IPS-11a (cell line): ENCODE data around the gene SMTNL2.
"Not testable (repeated sequence)": the region's sequence is repeated elsewhere in the genome, so short reads cannot be mapped to it uniquely, and the experiment has no call there.

Experiments used
- H3K4me3 ChIP-seq: one replicate; pipeline ENCODE4 v1.5.1; 2013; ENCODE audit warnings: low read depth, low read length, control low read depth

SMTNL2 gene

DNA sequence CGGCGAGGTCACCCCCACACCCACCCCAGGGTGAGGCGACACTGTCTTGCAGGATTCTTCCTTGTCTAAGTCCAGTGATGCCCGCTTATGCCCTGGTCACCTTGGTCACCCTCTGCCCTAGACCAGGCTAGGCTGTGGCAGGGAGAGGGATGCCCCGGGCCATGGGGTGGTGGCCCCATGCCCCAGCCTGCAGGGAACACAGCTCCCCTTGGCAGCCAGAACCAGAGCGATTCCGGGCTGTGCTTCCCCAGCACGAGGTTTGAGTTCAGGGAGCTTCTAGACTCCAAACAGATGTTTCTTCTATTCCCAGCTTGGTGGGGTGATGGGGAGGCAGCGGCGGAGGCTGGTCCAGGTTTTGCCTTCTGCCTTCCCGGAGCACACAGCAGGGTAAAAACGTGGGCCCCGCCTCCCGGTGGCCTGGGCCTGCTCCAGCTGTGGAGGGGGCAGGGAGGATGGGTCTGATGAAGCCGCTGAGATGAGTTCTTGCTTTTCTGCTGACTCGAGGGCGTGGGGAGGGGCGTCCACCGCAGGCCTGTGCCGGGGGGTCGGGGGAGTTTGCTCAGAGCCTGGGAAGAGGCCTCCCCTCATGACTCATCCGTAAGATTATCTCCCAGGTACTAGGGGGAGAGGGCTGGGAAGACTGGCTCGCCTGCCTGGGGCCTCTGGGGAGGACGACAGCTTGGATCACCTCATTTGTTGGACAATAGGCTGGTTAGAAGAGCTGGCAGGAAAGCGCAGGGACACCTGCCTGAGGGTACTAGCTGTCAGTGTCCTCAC, 15.4 kb downstream of the SMTNL2 start:
- no peak overlapping the region for H3K4me3 ChIP-seq

DNA sequence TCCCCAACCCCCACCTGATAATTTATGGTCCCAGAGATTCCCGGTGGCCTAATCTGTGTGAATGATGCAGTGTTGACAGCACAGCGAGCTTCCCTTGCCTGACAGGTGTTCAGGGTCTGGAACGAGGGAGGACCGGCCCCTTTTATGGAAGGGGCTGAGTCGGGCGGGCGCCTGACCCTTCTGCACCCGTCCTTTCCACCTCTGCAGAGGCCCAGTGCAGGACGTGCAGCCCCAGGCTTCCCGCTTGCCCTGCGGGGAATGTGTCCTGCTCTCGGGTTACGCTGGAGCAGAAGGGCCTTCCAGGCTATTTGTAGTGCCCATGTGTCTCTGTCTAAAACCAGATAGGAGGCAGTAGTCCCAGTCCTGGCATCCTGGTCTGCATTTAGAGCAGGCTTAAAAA, 16.2 kb downstream of the SMTNL2 start:
- no peak overlapping the region for H3K4me3 ChIP-seq

DNA sequence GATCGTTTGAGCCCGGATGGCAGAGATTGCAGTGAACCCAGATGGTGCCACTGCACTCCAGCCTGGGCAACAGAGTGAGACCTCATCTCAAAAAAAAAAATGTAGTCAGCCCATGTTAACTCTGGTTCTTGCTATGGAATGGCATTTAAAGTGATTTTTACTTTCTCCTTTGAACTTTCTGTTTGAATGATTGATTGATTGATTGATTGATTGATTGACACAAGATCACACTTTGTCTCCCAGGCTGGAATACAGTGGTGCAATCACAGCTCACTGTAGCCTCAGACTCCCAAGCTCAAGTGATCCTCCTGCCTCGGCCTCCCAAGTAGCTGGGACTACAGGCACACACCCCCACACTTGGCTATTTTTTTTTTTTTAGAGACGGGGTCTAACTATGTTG, 17.0 kb downstream of the SMTNL2 start:
- H3K4me3 ChIP-seq, result no peak overlapping the region

DNA sequence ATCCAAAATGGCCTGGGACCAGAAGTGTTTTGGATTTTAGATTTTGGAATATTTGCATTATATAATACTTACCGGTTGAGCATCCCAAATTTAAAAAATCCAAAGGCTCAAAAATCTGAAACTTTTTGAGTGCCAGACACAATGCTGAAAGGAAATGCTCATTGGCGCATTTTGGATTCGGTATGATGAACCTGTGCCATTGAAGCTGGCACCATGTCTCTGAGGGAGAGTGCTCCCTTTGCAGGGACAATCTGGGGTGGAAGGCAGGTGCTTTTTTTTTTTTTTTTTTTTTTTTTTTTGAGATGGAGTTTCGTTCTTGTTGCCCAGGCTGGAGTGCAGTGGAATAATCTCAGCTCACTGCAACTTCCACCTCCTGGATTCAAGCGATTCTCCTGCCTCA, 17.7 kb downstream of the SMTNL2 start:
- H3K4me3 ChIP-seq, result no peak overlapping the region

DNA sequence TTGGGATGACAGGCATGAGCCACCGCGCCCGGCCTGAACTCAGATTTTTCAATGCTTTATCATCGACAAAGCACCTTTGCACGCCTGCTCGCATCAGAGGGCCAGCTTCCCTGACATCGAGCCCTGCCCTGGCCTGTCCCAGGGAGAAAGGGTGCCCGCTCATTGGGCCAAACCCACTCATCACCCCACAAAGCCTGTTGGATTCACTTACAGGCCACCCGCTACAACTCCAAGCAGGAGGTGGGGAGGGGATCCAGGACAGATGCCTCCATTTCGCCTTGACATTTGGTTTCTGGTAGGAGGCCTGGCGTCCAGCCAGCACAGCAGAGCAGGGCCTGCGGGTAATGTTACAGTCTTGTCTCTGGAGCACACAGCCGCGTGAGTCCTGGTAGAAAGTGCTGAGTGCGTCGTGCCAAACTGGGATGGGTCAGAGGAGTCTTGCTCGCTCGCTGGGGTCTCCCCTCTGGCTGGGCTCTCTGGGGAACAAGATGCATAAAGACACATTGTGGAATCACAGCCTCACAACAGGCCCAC, 19.8 kb downstream of the SMTNL2 start:
- H3K4me3 ChIP-seq, result no peak overlapping the region

DNA sequence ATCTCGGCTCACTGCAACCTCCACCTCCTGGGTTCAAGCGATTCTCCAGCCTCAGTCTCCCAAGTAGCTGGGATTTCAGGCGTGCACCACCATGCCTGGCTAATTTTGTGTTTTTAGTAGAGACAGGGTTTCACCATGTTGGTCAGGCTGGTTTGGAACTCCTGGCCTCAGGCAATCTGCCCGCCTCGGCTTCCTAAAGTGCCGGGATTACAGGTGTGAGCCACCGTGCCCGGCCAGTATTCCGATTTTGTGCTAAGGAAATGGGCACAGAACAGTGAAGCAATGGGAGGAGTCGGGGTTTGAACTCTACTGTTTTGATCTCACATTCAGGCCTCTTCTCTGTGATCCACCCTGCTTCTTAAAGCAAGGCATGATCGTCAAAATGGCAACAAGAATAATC, 20.4 kb downstream of the SMTNL2 start:
- H3K4me3 ChIP-seq, result not testable (repeated sequence)

DNA sequence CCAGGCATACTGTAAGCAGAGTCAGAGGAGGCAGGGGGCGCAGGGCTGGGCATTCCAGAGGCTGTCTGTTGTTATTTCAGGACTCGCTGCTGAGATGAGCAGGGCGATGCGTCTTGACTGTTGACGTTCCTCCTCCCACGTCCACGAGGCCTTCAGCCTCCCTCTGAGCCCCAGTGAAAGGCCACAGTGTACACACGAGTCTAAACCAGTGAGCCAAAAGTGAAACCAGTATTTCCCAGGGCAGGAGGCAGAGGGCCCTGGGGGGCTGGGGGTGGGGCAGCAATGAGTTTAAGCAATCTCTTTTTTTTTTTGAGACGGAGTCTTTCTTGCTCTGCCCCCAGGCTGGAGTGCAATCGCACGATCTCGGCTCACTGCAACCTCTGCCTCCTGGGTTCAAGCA, 21.5 kb downstream of the SMTNL2 start:
- H3K4me3 ChIP-seq, result no peak overlapping the region

DNA sequence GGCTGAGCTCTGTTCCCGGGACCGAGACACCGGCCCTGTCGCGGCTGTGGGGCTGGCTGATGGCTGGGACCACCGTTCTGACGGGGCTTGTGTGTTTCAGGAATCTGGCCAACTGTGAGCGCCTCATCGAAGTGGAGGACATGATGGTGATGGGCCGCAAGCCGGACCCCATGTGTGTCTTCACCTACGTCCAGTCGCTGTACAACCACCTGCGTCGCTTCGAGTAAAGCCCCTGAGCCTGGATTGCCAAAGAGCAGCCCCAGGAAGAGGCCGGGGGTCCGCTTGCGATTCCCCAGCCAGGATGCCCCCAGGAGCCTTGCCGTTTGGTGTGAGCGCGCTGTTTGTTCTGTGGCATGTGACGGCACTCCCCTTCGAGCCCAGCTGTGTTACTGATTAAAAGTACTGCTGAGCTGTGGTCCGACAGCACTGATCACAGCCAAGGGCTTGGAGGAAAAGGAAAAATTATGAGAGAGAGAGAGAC, 23.0 kb downstream of the SMTNL2 start:
- no peak overlapping the region for H3K4me3 ChIP-seq

DNA sequence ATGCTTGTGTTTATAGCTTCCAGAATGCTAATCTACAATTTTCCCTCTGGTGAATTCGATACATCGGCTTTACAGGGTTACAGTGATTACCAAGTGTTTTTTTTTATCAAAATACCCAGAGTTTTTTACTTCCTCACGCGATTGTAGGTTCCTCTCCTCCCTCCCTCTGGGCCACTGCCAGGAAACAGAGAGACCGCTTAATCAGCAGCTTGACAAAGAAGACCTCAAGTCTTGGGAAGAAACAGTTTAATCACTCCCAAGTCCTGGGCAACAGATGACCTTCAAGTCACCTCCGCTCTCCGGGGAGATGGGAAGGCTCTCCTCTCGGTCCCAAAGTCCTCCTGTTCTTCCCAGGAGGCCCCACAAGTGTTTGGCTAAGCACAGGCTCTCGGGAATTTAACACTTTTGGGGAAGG, 23.5 kb downstream of the SMTNL2 start:
- H3K4me3 ChIP-seq, result no peak overlapping the region

DNA sequence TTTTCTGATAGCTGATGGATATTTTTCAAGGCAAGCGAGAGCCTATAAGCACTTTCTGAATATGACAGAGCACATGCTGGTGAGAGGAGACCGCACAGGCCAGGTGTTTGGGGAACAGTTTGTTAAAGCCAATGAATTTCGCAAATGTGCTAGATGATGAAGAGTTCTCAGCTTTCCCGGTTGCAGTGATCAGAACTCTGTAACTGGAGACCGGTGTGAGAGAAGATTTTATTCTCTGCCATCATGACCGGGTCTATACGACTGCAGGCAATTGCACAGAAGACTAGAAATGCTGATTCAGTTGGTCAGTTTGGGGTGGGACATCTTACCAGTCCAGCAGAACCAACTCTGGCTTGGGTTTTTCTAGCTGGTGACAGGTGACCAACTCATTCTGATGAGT, 25.4 kb downstream of the SMTNL2 start:
- no peak overlapping the region for H3K4me3 ChIP-seq

DNA sequence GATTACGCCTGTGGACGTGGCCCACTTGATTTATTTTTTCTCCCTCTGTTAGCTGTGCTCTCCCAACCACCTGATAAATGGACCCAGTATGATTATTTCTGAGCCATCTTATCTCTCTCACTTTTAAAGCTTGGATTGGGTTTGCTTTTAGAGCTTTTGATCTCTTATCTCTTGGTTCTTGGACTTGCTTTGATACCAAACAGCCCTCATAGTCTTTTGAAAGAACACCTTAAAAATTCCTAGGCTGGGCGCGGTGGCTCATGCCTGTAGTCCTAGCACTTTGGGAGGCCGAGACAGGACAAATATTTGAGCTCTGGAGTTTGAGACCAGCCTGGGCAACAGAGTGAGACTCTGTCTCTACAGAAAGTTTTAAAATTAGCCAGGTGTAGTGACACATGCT, 25.8 kb downstream of the SMTNL2 start:
- no peak overlapping the region for H3K4me3 ChIP-seq

DNA sequence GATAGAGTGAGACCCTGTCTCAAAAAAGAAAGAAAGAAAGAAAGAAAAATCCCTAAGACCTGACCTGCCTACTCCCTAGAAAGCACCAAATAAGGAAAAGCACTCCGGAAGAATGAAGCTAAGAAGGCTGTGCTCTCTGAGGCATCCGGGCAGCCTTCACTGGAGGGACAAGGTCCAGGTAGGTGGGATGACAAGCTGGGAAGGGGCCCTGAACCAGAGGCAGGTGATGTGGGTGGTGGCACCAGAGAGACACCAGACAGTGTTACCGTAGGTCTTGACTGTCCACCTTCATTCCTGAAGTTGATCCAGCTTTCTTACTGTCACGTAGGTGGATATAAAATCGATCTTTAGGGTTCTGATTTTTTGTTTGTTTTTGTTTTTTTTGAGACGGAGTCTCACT, 26.3 kb downstream of the SMTNL2 start:
- H3K4me3 ChIP-seq, result no peak overlapping the region

DNA sequence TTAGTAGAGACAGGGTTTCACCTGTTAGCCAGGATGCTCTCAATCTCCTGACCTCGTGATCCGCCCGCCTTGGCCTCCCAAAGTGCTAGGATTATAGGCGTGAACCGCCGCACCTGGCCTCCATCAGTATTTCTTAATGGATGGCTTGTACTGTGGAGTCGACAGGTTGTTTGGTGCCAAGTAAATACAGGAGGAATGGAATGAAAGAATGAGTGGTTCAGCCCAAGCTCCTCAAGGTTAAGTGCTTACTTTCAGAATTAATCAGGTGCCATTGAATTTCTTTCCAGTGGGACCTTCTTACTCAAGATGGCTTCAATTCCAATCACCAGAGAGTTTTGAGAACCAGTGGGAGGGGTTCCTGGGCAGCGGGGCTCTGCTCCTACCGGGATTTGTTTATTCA, 32.1 kb downstream of the SMTNL2 start:
- no peak overlapping the region for H3K4me3 ChIP-seq

DNA sequence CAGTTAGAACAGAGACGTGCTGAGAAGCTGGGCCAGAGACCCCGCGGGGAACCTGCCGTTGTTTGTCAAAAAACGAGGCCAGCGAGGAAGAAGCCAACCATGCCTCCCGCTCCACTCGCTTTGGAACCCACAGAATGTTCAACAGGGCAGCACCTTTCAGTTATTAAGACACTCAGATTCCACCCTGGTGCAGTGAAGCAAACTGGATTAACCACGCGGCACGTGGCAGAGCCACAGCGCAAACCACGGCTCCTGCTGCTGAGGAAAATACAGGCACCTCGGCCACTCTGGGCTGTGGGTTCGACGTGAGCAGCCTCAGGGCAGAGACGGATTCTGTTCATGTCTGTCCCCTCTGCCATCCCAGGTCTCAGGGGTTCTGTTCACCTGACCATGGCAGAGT, 32.8 kb downstream of the SMTNL2 start:
- no peak overlapping the region for H3K4me3 ChIP-seq

DNA sequence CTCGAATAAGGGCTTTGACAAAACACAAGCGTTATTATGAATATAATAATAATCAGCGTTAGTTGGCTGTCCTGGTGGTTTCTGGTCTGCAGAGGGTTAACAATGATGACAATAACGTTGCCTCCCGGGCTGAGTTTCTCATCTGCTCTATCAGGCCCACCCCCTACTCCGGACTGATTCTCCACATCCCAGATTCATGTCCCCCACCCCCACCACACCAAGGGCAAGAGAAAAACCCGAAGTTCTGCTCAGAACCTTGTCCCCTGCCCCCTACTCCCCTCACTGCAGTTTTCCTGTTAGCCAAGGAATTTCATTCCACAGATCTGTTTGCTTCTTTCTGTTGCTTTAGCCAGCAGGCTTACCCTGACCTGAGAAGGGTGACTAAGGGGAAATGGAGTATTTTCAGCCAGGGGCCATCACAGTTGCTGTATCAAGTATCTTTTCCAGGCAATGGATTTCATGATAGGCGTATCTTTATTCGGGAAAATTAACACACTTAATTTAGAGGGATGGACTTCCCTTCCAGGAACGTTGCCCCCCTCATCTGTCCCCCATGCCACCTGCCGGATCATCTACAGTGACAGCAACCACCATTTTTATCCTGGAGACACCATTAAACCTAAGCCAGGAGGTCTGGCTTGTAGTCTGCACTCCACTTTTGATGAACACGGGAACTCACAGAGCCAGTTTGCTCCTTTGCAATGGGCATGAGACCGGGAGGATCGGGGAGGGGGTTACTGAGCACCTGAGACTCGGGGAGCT, 33.4 kb downstream of the SMTNL2 start:
- no peak overlapping the region for H3K4me3 ChIP-seq

DNA sequence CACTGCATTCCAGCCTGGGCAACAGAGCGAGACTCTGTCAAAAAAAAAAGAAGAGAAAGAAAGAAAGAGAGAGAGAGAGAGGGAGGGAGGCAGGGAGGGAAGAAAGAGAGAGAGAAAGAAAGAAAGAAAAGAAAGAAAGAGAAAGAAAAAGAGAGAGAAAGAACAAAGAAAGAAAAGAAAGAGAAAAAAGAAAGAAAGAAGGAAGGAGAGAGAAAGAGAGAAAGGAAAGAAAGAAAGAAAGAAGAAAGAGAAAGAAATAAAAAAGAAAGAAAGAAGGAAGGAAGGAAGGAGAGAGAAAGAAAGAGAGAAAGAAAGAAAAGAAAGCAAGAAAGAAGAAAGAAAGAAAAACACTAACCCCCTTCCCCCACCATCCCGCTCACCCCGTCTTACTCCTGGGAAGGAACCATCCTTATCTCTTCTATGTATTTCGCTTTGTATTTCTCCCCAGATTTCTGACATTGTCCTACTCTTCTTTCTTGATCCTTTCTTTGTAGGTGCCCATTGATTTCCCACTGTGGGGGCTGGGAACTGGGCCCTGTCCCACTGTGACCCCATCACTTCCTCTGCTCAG, 36.3 kb downstream of the SMTNL2 start:
- no peak overlapping the region for H3K4me3 ChIP-seq

DNA sequence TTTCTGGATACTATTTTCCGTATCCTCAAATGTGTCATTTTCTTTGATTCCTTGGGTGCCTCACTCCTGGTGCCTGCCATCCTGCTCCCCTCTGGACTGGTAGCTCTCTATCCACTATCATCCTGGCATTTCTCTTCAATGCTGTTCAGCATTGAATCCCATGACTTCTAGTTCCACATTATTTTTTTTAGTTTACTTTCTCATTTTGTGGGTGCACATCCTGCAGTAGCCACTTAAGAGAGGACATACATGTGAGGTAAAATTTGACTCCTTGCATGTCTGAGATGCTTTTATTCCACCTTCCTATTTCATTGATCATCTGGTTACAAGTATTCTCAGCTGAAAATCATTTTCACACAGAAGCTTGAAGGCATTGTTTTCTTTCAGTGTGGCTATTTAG, 38.0 kb downstream of the SMTNL2 start:
- H3K4me3 ChIP-seq, result no peak overlapping the region

DNA sequence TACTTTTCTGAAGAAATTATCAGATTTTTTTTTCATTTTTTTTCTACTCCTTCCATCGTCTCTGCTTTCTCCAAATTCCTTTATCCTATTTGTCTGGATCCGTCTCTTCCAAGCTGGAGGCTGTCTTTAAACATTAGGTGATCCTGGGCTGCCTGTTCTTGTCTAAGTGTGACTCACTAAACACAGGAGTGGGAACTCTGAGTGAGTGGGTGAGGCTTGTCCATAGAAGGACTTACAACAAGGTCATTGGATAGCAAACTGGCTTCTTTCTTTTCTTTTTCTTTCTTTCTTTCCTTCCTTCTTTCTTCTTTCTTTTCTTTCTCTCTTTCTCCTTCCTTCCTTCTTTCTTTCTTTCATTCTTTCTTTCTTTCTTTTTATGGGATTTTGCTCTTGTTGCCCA, 38.9 kb downstream of the SMTNL2 start:
- H3K4me3 ChIP-seq, result no peak overlapping the region

DNA sequence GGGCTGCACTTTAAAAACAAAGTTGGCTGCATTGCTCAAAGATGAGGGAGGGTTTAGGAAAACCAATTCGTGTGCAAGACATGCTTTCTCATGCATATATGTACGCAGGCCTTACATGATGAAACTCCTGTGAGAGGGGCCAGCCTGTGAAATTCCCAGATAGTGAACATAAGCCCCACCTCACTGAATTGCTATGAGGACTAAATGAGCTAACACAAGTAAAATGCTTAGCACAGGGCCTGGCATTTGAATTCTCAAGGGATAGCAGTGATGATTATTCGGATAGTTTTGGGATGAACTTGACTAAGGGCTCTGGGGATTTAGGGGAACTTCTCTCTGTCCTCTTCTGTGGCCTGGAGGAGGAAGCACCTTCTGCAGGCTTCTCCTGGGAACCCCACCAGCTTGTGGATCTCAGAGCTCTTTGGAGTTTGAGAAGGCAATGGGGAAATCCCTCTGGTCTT, 40.2 kb downstream of the SMTNL2 start:
- not testable (repeated sequence) for H3K4me3 ChIP-seq

DNA sequence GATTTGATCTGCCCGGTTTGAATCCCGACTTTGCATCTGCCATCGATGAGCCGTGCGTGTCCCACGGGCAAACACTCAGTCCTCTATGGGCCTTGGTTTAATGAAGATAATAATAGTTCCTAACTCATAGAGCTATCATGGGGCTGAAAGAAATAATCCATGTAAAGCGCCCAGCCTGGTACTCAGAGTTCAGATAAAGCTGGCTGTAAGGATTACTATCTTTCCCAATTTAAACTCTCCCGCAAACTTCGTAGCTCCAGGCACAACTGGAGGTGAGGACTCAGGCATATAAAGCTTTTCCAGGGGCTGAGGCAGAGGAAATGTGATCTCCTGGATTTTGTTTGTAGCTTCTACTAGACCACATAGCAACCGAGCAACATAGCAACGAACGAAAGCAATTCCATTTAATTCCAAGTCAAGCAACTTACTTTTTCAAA, 40.9 kb downstream of the SMTNL2 start:
- no peak overlapping the region for H3K4me3 ChIP-seq

DNA sequence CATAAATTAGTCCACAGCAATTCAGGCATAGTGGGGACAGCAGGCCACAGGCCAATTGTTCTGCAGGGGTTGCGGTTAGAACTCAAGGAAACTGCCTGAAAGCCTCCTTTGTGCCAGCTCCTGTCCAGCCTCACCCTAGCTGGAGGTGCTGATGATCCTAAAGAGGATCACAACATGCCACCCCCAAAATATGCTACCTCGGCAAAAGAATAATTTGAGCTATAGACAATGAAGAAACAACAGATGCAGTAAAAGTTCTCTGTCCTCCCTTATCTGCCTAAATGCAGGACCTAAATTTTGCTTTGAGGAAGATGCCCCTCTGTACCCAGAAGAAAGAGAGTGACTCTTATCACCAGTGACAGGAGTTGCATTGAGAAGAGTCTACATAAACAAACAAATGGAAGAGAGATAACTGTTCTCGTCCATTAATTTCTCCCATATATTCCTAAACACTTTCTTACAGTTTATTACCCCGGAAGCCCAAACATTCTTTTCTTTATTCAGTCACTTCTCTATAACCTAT, 42.5 kb downstream of the SMTNL2 start:
- H3K4me3 ChIP-seq, result no peak overlapping the region
